Measurements from ENCODE around the gene ADAMTSL5.

Gene ADAMTSL5

DNA sequence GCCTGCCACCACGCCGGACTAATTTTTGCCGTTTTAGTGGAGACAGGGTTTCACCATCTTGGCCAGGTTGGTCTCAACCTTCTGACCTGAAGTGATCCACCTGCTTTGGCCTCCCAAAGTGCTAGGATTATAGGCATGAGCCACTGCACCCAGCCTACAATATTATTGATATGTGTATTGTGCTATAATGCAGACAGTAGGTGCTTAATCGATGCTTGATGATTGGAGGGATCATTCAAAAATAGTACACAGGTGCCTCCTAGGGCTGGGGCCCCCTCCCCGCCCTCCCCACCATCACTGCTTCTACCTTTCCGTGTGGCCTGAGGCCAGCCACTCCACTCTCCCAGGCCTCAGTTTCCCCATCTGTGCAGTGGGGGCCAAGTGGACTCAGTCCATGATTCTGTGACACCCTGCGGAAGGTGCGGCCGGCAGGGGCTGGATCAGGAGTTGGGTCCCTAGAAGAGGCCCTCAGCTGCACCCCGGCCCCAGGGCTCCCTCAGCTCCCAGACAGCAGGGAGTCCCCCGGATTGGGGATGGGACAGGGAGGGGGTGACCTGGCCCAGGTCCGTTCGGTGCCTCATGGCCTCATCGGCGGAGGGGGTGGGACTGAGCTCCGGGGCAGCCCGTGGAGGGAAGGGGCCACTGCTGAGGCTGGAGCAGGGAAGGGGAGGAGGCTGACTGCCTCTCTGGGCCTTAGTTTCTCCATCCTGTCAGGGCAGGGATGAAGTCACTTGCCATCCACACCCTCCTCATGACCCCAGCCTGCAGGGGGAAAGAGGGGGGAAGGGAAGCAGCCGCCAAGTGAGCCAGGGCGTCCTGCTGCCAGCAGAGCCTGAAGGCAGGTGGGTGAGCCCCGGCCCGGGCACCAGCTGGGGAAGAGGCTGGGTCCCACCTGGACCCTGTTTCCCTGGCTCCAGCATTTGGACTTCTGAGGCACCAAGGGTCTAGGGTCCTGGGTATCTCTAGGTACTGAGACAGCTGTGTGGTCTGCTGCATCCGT, 1.2 kb downstream of the ADAMTSL5 start:
- DNase-seq: no peak
- TF ChIP-seq POLR2A (IDR thresholded peaks at IDR 0.05; ENCODE audit: low read length) (no peak), GATA1 (IDR thresholded peaks at IDR 0.05; ENCODE audit: low read depth, low read length) (no peak)

- TF ChIP-seq POLR2A (IDR thresholded peaks at IDR 0.05; ENCODE audit: low read length) (no peak), GATA1 (IDR thresholded peaks at IDR 0.05; ENCODE audit: low read depth, low read length) (no peak)
- no peak for DNase-seq
These were observed 2.0 kb downstream of the ADAMTSL5 start for GRCh38 chr19:1510807-1511206.

- no peak for DNase-seq
- TF ChIP-seq GATA1 (IDR thresholded peaks at IDR 0.05; ENCODE audit: low read depth, low read length): no peak
These were observed 2.4 kb downstream of the ADAMTSL5 start for GRCh38 chr19:1510442-1510806.

DNA sequence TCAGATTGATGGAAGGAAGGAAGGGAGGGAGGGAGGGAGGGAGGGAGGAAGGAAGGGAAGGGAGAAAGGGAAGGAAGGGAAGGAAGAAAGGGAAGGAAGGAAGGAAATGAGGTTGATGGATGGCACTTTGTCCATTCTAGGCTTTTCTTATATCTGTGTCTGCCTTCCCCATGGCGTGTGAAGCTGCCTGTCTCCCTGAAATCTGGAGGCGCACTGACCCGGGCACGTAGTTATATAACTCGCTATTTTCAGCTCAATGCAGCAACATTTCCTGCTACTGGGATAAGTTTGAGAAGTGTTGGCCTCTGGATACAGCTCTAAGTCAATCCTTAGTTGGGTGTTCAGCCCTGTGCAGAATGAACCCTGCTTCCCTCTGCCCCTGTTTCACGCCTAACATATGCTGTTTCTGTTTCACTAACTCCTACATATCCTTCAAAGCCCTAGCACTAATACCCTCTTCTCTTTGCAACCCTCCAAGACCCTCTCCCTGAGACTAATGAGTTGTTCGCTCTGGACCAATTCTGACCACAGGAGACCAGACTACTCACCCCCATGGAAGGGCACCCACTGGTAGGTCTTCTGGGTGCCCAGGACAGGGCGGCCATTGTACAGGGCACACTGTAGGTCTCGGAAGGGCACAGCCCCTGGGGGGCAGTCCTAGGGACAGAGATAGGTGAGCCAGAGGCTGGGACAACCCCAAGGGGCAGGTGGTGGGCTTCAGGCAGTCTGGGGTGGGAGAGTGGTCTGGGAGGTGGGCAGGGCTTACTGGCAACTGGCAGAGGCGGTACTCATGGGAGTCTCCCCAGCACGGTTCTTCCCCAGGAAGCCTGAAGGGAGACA, 3.0 kb downstream of the ADAMTSL5 start:
- TF ChIP-seq POLR2A (IDR thresholded peaks at IDR 0.05; ENCODE audit: low read length) (no peak), GATA1 (IDR thresholded peaks at IDR 0.05; ENCODE audit: low read depth, low read length) (no peak)
- no peak for DNase-seq

DNA sequence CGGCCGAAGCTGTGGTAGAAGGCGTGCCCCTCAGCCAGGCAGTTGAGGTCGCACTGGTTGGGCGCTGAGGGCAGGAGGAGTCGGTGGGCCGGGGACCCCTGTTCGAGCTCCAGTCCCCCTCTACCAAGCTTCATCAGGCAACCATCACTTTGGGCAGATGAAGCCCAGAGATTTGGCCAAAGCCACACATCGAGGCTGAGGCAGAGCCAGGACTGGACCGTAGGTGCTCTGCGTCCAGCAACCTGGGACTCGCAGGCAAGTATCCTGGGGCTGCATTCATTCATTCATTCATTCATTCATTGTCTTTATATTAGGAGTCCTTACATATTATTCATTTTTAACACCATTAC, 4.3 kb downstream of the ADAMTSL5 start:
- no peak for TF ChIP-seq POLR2A (IDR thresholded peaks at IDR 0.05; ENCODE audit: low read length)
- TF ChIP-seq GATA1 (IDR thresholded peaks at IDR 0.05; ENCODE audit: low read depth, low read length): no peak
- no peak for DNase-seq

GRCh38 chr19:1507763-1508506, 4.9 kb downstream of the ADAMTSL5 start:
- DNase-seq: peak; percentile 96 to 97
- TF ChIP-seq GATA1 (IDR thresholded peaks at IDR 0.05; ENCODE audit: low read depth, low read length) (no peak), POLR2A (IDR thresholded peaks at IDR 0.05; ENCODE audit: low read length) (no peak)

- TF ChIP-seq POLR2A (IDR thresholded peaks at IDR 0.05; ENCODE audit: low read length) (no peak), GATA1 (IDR thresholded peaks at IDR 0.05; ENCODE audit: low read depth, low read length) (no peak)
- DNase-seq: no peak
These were observed 5.6 kb downstream of the ADAMTSL5 start for GRCh38 chr19:1507192-1507660.

DNA sequence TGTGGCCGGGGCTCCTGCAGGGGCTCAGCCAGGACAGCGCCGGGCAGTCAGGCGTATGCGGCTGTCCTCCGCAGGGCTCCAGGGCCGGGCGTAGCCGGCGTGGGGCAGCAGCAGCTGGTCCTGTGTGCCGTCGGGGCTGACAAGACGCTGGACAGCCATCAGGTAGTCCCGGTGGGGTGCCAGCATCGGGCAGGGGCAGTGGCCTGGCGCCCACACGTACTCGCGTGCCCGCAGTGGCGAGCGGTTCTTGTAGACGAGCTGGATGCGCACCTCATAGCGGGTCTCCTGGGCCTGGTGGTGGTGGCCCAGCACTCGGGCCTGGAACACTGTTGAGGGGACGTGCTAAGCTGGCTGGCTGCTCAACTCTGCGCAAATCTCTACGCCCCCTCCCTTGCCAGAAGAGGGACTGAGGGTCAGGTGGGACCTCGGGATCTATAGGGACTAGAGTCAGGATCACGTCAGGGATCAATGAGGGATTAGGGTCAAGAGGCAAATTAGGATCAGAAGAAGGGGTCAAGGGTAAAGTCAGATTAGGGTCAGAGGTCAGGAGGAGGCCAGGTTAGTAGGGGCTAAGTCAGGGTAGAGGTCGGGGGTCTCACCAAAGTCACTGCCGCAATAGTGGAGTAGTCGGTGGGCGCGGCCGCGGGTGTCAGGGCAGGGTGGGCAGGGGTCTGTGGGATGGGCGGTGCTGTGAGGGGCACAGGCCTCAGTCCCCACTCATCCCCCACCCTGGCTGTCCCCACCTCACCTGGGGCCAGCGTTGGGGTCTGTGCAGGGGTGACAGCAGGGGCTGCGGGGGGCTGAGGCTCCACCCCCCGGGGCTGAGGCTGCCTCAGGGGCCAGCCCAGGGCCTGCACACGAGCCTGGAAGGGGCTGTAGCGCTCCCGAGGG, 6.6 kb downstream of the ADAMTSL5 start:
- no peak for DNase-seq
- no peak for TF ChIP-seq GATA1 (IDR thresholded peaks at IDR 0.05; ENCODE audit: low read depth, low read length)
- TF ChIP-seq POLR2A (IDR thresholded peaks at IDR 0.05; ENCODE audit: low read length): no peak

DNA sequence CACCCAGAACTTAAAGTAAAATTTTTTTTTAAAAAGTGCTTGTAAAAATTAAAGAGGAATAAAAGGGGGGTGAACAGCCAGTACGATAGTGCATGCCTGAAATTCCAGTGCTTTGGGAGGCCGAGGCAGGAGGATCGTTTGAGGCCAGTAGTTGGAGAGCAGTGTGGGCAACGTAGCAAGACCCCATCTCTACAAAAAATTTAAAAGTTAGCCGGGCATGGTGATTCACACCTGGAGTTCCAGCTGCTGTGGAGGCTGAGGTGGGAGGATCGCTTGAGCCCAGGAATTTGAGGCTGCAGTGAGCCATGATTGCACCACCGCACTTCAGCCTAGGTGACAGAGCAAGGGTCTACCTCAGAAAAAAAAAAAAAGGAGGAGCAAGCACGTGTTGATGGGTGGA, 7.8 kb downstream of the ADAMTSL5 start:
- TF ChIP-seq GATA1 (IDR thresholded peaks at IDR 0.05; ENCODE audit: low read depth, low read length) (no peak), POLR2A (IDR thresholded peaks at IDR 0.05; ENCODE audit: low read length) (no peak)
- no peak for DNase-seq

DNA sequence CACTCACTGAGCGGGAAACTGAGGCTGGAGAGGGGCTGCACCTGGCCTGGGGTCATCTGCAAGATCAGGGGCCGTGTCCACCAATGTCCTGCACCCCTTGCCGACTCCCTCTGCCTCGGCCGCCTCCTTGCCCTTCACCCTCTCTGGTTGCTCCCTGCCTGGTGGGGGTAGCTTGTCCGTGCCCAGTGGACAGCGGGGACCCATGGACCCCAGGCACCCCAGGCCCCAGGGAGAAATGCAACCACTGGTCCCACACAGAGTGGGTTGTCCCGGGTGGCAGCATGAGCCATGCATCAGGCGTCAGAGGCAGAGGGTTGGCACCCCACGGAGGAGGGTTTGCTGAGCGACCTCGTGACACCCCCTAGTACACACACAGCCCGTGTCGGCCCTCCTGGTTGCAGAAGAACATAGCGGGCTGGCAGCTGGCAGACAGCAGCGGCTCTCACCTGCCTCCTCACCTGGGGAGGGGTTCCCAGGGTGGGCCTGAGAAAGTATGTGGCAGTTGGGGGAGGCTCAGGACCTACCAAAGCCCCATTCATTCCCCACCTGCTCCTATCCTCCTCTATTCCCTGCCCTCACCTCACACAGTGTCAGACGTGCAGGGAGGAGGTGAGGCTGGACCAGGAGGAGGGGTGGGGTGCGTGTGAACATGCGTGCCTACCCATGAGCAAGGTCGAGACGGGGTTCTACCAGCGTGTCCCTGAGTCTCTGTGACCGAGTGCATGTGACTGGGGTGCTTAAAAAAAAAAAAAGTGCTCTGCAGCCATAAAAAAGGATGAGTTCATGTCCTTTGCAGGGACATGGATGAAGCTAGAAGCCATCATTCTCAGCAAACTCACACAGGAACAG, 8.7 kb downstream of the ADAMTSL5 start:
- DNase-seq: no peak
- TF ChIP-seq GATA1 (IDR thresholded peaks at IDR 0.05; ENCODE audit: low read depth, low read length): no peak
- no peak for TF ChIP-seq POLR2A (IDR thresholded peaks at IDR 0.05; ENCODE audit: low read length)

- TF ChIP-seq POLR2A (IDR thresholded peaks at IDR 0.05; ENCODE audit: low read length) (no peak), GATA1 (IDR thresholded peaks at IDR 0.05; ENCODE audit: low read depth, low read length) (no peak)
- peak; percentile 73 to 81 for DNase-seq
These were observed 9.5 kb downstream of the ADAMTSL5 start for GRCh38 chr19:1503089-1503924.
